ENCODE measurements around the gene DELE1.
A peak's percentile ranks its signal among the peaks of the same experiment; 100 is the strongest.

Gene DELE1

DNA sequence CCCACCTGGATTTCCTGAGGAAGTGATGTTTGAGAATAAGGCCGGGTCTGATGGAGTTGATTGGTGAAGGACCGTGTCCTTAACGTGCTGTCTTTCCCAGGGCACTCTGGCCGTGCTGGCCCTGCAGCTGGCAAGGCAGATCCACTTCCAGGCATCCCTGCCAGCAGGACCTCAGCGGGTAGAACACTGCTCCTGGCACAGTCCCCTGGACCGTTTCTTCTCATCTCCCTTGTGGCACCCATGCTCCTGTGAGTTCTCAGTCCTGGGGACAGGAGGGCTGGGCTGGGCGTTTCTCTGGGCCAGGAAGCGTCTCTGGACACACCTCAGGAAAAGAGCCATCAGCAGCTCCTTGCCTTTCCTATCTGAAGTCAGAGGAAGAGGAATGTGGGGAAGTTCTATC is 4.4 kb downstream of the DELE1 start:
- no peak for DNase-seq

DNA sequence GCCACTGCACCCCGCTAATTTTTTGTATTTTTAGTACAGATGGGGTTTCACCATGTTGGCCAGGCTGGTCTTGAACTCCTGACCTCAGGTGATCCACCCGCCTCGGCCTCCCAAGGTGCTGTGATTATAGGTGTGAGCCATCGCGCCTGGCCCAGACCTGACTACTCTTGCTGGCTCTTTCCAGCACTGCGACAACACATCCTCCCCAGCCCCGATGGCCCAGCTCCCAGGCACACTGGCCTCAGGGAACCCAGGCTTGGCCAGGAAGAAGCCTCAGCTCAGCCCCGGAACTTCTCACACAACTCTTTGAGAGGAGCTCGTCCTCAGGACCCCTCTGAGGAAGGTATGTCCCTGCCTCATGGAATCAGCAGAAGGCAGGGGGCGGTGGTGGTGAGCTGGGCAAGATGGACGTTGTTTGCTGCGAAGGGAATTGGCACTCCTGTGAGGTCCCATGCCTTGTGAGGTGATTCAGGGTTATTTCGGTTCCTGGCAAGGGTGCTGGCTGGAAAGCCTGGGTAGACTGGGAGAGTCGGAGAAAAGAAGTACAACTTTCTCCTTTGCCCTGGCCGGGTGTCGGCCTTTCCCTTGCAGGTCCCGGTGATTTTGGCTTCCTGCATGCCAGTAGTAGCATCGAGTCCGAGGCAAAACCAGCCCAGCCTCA is 5.9 kb downstream of the DELE1 start:
- DNase-seq, result no peak

DNA sequence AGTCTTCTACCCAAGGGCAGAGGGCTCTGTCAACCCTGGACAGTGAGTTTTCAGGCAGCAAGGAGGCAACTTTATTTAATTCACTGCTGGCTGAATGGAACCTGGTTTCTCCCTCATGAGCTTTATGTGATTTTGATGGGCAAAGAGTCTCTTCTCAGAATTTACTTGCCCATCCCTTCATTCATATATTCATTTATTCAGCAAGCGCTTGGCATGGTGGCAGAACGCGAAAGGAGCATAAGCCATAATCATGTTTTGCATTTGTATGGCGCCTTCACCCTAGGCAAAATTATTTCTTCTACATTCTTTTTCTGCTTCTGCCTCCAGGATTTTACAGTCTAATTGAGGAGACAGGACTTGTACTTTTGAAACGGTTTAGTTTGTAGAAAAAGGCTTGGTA is 8.0 kb downstream of the DELE1 start:
- no peak for DNase-seq

DNA sequence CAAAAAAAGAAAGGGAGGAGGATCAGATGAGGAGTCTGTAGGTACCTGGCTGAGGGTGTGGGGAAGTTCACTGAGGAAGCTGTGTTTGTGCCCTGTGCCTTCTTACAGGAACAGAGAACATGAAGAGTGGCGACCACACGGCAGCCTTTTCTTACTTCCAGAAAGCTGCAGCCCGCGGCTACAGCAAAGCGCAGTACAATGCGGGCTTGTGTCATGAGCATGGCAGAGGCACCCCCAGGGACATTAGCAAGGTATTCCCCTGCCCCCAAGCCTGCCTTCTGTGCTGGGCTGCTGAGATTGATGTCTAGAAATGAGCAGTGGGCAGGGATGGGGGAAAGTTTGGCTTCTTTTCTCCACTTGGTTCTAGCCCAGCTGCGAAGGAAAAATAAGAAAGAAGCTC is 9.5 kb downstream of the DELE1 start:
- DNase-seq, result no peak

DNA sequence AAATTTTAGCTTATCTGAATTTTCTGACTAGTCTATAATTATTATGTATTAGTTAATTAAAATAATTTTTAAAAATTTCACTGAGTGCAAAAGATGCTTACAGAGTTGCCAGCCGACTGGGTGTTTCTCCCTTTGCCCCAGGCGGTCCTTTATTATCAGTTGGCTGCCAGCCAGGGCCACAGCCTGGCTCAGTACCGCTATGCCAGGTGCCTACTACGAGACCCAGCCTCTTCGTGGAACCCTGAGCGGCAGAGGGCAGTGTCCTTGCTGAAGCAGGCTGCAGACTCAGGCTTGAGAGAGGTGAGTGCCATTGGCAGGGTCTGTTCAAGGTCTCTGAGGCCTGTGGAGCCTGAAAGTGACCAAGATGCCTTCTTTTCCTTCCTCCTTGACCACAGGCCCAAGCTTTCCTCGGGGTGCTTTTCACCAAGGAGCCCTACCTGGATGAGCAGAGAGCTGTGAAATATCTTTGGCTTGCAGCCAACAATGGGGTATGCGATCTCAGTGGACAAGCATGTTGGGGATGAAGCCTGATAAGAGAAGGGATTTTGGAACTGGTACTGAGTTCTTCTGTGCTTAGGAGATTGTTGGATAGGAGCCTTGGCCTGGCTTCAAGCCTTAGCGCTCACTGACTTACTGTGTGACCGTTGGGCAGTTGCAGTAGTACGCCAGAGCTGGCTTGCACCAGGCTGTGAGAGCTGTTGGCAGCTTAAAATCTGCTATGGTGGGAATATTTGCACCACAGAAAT is 10.6 kb downstream of the DELE1 start:
- no peak for DNase-seq

DNA sequence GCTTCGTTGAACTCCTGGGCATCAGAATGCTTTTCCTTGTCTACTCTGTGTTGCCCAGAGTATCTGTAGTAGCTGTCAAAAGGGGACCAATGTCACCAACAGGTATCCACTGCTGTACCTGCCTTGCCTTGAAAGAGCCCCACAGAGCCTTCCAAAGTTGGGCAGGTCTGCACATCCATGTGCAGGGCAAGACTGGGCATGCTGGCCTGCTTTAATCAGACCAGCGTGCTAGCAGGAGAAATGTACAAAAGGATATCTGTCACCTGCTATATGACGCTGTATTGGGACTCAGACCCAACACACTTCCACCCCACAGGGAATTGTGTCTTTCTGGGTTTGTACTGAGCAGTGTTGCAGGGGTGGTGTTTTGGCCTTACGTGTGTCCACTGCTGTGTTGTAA is 11.9 kb downstream of the DELE1 start:
- DNase-seq, result no peak

DNA sequence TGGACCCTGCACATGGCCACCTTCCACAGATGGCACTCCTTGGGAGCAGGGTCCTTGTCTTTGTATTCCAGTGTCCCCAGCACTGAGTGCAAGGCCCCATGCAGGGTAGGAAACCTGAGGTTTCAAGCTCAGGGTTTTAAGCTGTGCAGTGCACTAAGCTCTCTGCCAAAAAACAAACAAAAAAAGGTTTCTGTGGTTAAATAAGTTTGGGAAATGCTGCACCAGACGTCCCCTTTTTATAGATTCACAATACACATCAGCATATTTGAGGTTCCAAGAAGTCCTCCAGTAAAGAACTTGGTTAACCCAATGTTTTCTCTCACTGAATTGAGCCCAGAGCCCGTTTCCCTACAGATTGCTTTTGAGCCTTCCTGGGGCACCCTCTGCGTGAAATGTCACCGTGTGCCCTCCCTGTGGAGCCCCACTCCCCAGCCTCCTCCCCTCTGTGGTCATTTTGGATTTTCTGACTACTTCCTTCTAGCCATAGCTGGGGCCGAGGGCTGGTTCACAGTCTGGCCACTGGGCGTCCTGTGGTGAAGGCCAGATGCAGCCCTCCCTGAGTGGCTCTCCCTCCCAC is 17.1 kb downstream of the DELE1 start:
- DNase-seq, result peak; percentile 43

DNA sequence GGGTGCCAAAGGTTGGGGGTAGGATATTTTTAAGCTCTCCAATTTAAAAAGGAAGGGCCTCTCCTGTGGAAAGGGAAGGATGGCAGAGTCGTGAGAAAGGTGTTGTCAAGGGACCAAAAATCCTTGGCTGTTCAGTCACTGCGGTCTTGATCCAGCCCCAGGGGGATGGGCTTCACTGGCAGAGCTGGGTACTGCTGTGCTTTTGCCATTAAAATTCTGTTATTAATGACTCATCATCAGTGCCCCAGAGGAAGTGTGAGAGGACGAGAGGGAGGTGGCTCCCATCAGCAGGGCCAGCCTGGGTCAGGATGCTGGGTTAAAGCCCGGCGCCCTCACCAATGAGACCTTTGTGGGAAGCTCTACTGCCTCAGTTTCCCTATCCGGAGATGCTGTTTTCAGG is 17.6 kb downstream of the DELE1 start:
- DNase-seq, result no peak

DNA sequence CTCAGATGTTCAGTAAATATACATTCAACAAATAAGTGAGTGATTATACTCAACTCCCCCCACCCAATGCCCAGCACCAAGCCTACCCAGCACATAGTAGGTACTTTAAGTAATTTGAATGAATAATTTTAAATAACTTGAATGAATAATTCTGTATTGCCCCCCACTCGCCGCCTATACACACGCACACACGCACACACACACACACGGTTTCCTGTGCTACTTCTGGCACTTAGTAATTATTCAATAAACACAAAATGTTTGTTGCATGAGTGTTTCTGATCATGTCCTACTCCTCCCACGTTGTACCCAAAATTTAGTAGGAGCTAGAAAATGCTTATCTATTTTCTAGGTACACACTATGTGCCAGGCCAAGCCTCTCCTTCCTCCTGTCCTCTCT is 18.1 kb downstream of the DELE1 start:
- no peak for DNase-seq

DNA sequence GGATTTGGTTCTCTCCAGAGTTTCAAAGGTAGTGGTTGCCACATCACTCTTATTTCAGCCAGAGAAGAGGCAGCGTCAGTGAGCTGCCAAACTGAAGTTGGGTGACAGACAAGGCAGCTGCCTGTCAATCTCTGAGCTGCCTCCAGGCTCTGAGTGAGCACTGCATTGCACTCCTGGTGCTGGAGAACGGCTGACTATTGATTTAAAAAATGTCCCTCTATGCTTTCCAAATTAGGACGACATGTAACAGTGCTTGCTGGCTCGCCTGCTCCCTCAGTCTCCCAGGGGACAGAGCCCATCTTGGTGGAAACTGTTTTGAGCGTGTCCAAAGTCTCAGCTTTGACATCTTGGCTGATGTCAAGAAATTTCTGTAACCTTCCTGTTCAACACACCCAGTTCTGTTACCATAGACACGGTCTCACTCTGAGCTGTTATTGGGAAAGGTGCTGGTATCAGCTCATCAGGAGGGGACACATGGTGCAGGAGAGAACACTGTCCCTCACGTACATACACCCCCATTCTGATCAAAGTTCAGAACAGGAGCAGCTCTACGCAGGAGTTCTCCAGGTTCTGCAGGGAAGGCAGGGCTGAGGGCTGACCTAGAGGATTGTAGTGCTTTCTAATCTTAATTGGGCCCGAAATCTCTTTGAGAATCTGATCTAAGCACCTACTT is 18.6 kb downstream of the DELE1 start:
- DNase-seq, result no peak

DNA sequence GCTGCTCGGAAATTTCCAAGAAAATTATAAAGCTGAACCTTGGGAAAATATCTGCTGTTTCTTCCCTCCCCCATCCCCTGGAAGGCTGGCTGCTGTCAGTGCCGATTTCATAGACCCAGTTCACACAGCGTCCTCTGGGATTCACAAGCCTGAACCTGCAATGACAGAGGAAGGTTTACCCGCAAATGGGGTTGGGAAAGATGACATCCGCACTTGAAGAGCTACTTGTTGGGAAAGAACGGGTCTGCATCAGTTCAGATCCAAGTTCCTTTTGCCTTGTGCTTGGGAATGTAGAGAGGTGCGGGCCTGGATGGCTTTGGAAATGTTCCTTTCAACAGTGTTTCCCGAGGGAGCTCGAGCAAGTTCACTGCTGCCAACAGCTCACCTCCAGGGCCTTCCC is 20.4 kb downstream of the DELE1 start:
- no peak for DNase-seq

DNA sequence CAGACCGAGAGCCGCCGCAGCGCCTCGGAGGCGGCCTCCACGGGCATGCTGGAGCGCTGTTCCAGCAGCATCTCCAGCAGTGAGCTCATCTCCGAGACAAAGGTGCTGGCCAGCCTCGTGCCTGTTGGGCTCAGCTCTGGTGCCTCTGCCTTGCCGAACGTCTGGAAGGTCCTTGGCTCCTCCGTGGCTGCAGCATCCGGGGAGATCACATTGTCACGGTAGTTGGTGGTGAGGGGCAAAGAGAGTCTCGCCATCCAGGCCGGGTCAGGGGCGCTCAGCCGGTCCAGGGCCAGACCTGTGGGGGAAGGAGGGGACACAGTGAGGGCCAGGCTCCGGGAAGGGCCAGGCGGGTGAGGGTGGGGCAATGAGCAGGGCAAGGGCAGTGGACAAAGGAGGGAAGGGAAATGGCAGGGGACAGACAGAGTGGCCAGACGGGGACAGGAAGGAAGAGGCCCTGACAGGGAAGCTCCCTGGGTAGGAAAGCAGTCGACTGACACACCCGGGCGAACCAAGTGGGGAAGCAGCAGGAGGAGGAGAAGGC is 21.9 kb downstream of the DELE1 start:
- no peak for DNase-seq

DNA sequence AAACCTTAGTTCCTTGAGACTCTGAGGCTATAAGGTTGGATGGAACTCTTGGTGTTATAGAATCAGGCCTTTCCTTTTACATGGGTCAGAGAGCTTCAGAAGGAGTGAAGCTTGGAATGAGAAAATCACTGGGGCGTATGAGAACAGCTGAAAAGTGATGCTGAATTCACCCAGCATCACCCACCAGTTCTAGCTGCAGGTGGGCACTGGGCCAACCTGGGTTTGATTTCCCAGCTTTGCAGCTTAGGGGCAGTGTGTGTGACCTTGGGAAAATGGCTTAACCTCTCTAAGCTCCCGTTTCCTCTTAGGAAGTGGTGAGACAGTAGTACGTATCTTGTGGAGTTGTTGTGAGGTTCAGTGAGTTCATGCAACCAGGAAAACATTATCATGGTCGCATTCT is 23.6 kb downstream of the DELE1 start:
- no peak for DNase-seq

DNA sequence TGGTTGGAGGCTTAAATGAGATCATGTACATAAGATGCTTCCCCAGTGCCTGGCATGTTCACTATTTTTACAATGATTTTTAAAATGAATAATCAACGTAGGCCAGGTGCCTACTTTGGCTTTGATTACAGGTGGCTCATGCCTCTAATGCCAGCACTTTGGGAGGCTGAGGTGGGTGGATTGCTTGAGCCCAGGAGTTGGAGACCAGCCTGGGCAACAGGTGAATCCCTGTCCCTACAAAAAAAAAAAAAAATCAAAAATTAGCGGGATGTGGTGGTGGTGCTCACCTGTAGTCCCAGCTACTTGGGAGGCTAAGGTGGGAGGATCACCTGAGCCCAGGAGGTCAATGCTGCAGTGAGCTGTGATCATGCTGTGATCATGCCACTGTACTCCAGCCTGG is 25.1 kb downstream of the DELE1 start:
- no peak for DNase-seq

DNA sequence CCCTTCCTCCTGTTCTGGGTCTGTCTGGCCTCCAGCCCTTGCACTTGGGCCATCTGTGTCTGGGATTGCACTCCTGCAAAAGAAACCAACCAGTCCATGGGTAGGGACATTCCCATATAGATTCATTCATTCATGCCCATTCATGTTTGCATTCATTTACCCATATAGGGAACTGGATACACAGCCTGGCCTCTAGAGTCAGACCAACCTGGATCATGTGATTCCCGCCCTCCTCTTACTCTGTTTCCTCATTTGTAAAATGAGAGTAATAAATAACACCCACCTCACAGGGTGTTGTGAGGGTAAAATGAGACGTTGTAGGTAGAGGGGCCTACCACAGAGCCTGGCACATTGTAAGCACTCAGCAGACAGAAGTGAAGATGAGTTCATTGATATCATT is 25.8 kb downstream of the DELE1 start:
- DNase-seq, result no peak

DNA sequence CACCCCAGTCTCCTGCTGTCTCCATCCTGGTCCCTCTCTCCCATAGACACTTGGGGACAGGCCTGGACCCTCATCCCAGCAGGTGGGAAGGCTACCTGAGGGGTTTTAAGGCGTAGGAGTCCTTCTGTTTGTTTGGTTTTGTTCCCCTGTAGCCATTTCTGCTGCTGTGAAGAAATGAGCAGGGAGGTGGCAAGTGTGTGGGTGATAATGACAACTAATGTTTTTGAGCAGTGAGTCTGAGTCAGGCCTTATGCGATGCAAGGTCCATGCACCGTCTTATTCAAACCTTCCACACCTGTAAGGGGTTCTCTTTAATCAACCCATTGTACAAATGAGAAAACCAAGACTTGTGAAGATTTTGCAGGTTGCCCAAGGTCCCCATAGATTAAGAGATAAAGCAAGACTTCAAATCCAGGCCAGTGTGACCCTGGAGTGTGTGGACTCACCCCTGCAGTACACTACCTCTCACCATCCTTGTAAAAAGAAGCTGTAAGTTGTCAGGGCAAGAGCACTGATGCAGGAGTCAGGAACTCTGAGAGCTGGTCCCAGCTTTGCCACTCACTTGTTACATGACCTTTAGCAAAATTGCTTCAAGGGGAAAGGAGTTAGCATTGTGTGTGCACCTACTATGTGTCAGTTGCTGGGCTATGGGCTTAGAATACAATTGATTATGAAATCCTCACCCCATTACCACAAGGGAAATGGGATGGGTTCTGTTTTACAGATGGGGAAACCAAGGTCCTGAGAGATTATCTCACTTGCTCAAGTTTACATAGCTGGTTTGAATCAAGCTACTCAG is 26.7 kb downstream of the DELE1 start:
- DNase-seq, result no peak

DNA sequence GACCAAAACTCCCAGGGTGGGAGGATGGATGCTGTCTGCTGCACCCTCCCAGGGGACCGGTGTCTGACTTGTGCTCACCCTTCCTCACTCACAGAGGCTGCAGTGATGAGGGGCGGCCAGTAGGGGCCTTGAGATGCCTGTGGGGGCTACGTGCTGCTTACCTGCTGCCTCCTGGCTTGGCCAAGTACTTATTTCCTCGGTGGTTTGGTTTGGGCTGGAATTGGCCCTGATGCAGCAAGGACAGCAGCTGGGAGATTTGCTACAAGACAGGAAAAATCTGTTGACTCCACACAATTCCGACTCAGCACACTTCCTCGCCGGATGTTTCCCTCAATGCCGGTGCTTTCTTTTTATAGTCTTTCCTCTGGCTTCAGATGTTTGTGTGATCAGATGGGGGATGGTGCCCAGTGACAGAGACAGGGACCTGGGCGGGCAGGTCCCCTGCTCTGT is 27.7 kb downstream of the DELE1 start:
- DNase-seq, result no peak

DNA sequence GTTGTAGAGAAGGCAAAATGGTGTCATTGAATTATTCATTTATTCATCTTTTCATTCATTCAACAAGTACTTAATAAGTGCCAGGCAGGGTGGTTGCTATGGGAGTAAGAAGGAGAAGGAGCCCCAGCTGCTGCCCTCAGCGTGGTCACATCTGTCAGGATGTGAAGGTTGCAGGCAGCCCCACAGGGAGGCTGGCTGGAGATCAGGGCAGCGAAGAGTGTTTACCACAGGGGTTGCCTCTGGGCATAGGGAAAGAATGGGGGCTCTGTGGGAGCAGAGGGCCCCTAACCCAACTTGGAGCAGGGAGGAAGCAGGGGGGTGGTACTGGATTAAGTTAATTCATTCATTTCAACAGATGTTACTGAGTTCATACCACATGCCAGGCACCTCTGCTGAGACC is 28.3 kb downstream of the DELE1 start:
- DNase-seq, result no peak

DNA sequence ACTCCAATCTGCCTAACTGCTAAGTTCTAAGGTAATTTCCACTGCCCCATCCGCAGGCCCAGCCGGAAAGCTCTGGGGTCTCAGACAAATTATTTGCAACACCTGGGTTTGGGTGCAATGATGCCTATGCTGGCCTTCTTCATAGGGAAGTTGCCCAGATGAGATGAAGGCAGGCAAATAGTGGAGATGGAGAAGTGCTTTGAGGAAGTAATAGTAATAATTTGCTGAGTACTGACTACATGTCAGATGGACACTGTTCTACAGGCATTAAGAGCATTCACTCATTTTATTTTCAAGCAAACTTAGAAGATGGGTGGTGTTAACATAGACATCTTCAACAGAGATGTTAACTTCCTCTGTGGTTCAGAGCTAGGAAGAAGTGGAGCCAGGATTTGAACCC is 30.5 kb downstream of the DELE1 start:
- peak; percentile 51 for DNase-seq

DNA sequence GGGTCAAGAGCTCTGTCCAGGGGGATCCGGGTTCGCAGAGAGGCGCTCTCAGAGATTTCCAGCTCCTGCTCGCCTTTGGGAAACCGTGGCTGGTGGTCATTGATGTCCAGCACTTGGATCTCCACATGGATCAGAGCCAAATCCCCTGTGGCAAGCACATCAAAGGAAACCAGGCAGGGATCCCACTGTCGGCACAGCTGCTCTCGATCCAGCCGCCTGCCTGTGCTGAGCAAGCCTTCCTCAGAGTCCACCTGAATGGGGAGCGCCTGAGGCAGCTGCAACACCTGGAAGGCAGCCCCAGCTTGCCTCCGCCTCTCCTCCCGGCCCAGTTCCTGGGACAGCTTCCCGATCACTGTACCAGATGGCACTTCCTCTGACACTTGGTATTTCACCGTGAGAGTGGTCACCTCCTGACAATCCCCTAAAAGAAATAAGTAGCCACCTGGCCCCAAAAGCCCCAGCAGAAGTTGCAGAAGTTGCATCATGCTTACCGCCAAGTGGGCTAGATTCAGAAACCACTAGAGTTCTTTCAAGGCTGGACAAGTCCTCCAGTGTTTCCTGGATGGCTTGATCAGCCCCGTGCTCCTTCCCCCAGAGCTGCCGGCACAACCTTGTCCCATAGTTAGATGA is 33.8 kb downstream of the DELE1 start:
- no peak for DNase-seq

DNA sequence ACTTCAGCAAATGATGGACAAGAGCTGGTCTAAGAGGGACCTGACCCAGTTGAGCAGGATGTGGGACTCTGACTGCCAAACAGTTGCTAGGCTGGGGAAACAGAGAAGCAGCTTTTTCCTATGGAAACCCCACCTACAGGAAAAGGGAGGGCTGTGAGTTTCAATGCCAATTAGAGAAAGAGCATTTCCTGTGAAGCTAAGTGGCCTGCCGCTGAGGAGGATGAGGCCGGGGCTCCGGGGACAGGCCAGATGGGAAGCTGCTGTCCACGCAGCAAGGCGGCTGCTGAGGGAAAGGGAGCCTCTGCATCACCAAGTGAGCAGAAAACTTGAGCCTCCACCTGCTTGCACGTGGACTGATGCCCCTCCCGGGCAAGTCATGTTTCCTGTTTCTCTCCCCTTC is 34.4 kb downstream of the DELE1 start, which contains the start of gene PCDH12:
Gene PCDH12, minus strand, starts transcription at position 90 of the 400 bp plus-strand sequence. CDS start 351 bp downstream, outside the sequence.
- DNase-seq, result no peak

DNA sequence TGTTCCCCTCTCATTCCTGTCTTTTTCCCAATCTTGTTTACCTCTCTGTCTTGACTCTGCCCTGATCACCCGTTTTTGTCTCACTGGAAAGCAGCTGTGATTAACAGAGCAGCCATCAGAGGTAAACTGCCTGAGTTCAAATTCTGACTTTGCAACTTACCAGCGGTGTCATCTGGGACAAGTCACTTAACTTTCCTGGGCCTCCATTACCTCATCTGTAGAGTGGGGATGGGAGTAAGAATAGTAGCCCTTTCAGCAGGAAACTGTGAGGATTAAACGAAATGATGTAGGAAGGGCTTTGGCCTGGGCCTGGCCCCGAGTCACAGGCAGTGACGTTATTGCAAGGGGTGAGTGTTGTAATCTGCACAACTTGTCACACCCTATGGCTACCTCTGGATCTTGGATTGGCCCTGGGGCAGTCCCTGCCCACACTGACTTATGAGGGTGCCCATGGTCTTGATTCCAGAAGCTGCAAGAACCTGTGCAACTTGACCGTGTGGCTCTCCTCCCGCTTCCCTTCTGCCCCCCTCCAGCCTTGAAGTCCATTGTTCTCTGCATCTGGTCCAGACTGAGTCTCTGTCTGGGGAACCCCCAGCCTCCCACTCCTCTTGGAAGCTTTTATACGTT is 35.0 kb downstream of the DELE1 start:
- DNase-seq, result peak; percentile 93
